Lower leg skin (tissue), 3 donors: ENCODE data around the gene NCAM1.

Experiments used
- POLR2A ChIP-seq, 2 donors: fragments of 450-650 bp; IDR thresholded peaks; one replicate each; pipeline ENCODE4 v1.6.1; 2016 to 2017; ENCODE audit warnings: antibody characterized with exemption in 2 of 2, mild to moderate bottlenecking in 1 of 2, moderate library complexity in 1 of 2
- TF ChIP-seq, protein P1 (sequence below), 3 donors: fragments of 450-650 bp; IDR thresholded peaks; one replicate each; pipeline ENCODE4 v1.5.1; 2016; ENCODE audit warnings: antibody characterized with exemption in 3 of 3, mild to moderate bottlenecking in 3 of 3, moderate library complexity in 2 of 3

DNA sequence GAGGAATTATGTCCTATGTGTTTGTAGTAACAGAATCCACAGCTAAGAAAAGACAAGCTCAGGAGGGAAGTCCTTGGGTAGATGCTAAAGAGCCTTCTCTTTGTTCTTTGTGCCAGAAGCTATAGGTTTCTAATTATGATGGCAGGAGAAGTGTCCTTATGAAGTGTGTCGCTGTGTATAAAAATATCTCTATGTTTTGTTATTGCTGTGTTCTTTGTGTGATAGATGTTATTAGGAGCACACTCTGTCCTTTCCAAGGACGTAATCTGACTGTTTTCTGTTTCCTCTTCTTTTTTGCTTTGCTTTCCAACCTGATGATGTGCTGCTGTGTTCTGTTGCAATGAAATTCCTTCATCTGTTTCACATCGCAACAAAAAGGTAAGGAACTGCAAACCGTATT, 171.9 kb downstream of the NCAM1 start:
- TF ChIP-seq, protein P1, sequence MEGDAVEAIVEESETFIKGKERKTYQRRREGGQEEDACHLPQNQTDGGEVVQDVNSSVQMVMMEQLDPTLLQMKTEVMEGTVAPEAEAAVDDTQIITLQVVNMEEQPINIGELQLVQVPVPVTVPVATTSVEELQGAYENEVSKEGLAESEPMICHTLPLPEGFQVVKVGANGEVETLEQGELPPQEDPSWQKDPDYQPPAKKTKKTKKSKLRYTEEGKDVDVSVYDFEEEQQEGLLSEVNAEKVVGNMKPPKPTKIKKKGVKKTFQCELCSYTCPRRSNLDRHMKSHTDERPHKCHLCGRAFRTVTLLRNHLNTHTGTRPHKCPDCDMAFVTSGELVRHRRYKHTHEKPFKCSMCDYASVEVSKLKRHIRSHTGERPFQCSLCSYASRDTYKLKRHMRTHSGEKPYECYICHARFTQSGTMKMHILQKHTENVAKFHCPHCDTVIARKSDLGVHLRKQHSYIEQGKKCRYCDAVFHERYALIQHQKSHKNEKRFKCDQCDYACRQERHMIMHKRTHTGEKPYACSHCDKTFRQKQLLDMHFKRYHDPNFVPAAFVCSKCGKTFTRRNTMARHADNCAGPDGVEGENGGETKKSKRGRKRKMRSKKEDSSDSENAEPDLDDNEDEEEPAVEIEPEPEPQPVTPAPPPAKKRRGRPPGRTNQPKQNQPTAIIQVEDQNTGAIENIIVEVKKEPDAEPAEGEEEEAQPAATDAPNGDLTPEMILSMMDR (IDR thresholded peaks at IDR 0.05): no peak
- TF ChIP-seq POLR2A (IDR thresholded peaks at IDR 0.05): no peak
